ENCODE measurements around the gene DCLK3. TPM values are rescaled to one million over a fixed set of nuclear protein-coding genes. Genes with fewer than 3 reads are reported as not detected.

DCLK3 gene
- total RNA-seq, 4 donors from 2014 or later: 0.10 to 0.55 (median 0.47) TPM

- Histone ChIP-seq H3K27ac (no peak overlapping the region), H3K36me3 (no peaks in the 10 kb centered on the region), H3K4me1 (no peaks in the 10 kb centered on the region), H3K9me3 (no peaks in the 10 kb centered on the region), H3K27me3 (no peaks in the 10 kb centered on the region), H3K4me3 (no peak overlapping the region)
- in situ Hi-C loops (cut with MboI; ENCODE audit: low sequenced_read_pairs in 4 of 4): loop anchor here in 3 of 4 donors (5.0 to 25.0 kb wide), 2 partner anchors 733 to 738 kb away; no protein-coding TSS in a partner anchor
- intact Hi-C loops (cut with DNase I; ENCODE audit: low total_unique reads): loop anchor here (2.0 kb wide), 1 partner anchor 734 kb away; no protein-coding TSS in a partner anchor
- DNase-seq (peak; percentile 8 to 18), ATAC-seq (no peak)
- TF ChIP-seq POLR2A (IDR thresholded peaks at IDR 0.05): no peak
- peak in 4 of 5 experiments; percentile 26 to 63 (median 46) for TF ChIP-seq CTCF (IDR thresholded peaks at IDR 0.05 in 4 of 5, conservative IDR thresholded peaks at IDR 0.05 in 1 of 5)
Observed at GRCh38 chr3:36700537-36701248, 63.7 kb downstream of the DCLK3 start.

GRCh38 chr3:36698314-36698713 lies 66.0 kb downstream of the DCLK3 start:
- Histone ChIP-seq H3K4me1 (no peaks in the 10 kb centered on the region), H3K27ac (no peak overlapping the region), H3K9me3 (no peaks in the 10 kb centered on the region), H3K36me3 (no peaks in the 10 kb centered on the region), H3K27me3 (no peaks in the 10 kb centered on the region), H3K4me3 (no peak overlapping the region)
- intact Hi-C loops (cut with DNase I; ENCODE audit: low total_unique reads): no loop called here
- in situ Hi-C loops (cut with MboI; ENCODE audit: low sequenced_read_pairs in 4 of 4): loop anchor here in 1 of 4 donors (5.0 kb wide), 1 partner anchor 731 kb away; no protein-coding TSS in a partner anchor
- no peak for ATAC-seq
- no peak for DNase-seq
- TF ChIP-seq POLR2A (IDR thresholded peaks at IDR 0.05) (no peak), CTCF (IDR thresholded peaks at IDR 0.05 in 4 of 5, conservative IDR thresholded peaks at IDR 0.05 in 1 of 5) (no peak)

GRCh38 chr3:36697229-36698001 lies 66.9 kb downstream of the DCLK3 start:
- H3K27me3 ChIP-seq: no peaks in the 10 kb centered on the region
- H3K4me1 ChIP-seq: no peaks in the 10 kb centered on the region
- no peak overlapping the region for H3K27ac ChIP-seq
- H3K36me3 ChIP-seq: no peaks in the 10 kb centered on the region
- ATAC-seq: no peak
- DNase-seq: no peak
- TF ChIP-seq CTCF (IDR thresholded peaks at IDR 0.05 in 4 of 5, conservative IDR thresholded peaks at IDR 0.05 in 1 of 5) (no peak), POLR2A (IDR thresholded peaks at IDR 0.05) (no peak)
- in situ Hi-C loops (cut with MboI; ENCODE audit: low sequenced_read_pairs in 4 of 4) (loop anchor here in 1 of 4 donors (5.0 kb wide), 1 partner anchor 730 kb away; no protein-coding TSS in a partner anchor), intact Hi-C loops (cut with DNase I; ENCODE audit: low total_unique reads) (no loop called here)
- no peak overlapping the region for H3K4me3 ChIP-seq
- H3K9me3 ChIP-seq: no peaks in the 10 kb centered on the region

GRCh38 chr3:36696799-36697198 lies 67.6 kb downstream of the DCLK3 start:
- Histone ChIP-seq H3K9me3 (no peaks in the 10 kb centered on the region), H3K36me3 (no peaks in the 10 kb centered on the region), H3K27me3 (no peaks in the 10 kb centered on the region), H3K4me3 (no peak overlapping the region), H3K4me1 (no peaks in the 10 kb centered on the region), H3K27ac (no peak overlapping the region)
- in situ Hi-C loops (cut with MboI; ENCODE audit: low sequenced_read_pairs in 4 of 4) (loop anchor here in 1 of 4 donors (5.0 kb wide), 1 partner anchor 729 kb away; no protein-coding TSS in a partner anchor), intact Hi-C loops (cut with DNase I; ENCODE audit: low total_unique reads) (no loop called here)
- DNase-seq (no peak), ATAC-seq (no peak)
- no peak for TF ChIP-seq POLR2A (IDR thresholded peaks at IDR 0.05)

- H3K36me3 ChIP-seq: no peaks in the 10 kb centered on the region
- no peak overlapping the region for H3K4me3 ChIP-seq
- no peaks in the 10 kb centered on the region for H3K9me3 ChIP-seq
- H3K4me1 ChIP-seq: no peaks in the 10 kb centered on the region
- no peaks in the 10 kb centered on the region for H3K27me3 ChIP-seq
- intact Hi-C loops (cut with DNase I; ENCODE audit: low total_unique reads): no loop called here
- no peak overlapping the region for H3K27ac ChIP-seq
- no peak for TF ChIP-seq POLR2A (IDR thresholded peaks at IDR 0.05)
- TF ChIP-seq CTCF (IDR thresholded peaks at IDR 0.05 in 4 of 5, conservative IDR thresholded peaks at IDR 0.05 in 1 of 5): no peak
- in situ Hi-C loops (cut with MboI; ENCODE audit: low sequenced_read_pairs in 4 of 4): loop anchor here in 1 of 4 donors (5.0 kb wide), 1 partner anchor 728 kb away; no protein-coding TSS in a partner anchor
- DNase-seq (no peak), ATAC-seq (no peak)
Observed at GRCh38 chr3:36695769-36696137, 68.6 kb downstream of the DCLK3 start.
